ENCODE results near the gene TRIM26. TPM values are rescaled to one million over a fixed set of nuclear protein-coding genes. Genes with fewer than 3 reads are reported as not detected.

The TRIM26 gene
- total RNA-seq, 2 donors from 2014 or later, result 31.9 to 66.6 TPM

DNA sequence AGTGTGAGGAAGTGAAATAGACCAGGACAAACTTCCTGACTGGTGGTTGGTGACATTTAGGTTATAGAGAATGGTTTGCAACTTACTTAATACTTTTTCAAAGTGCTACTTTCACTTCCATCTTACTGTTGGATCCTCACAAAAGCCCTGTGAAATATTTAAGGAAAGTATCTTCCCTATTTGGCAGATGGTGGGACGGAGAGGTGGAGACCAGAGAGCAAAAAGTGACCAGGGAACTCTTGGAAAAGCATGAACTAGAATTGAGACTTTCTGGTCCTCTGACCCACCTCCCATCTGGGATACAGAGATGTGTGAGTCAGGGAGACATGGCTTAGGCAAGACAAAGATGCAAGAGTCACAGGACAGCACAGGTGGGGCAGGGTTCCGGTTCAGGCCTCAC, 55.2 kb downstream of the TRIM26 start:
- WGBS, 2 donors, result 73 to 75% methylated on average over 2 of the region's 2 CpGs
- intact Hi-C loops (cut with DNase I), result no loop called here
- Histone ChIP-seq H3K36me3 (replicated peaks in 1 of 2; ENCODE audit: insufficient read depth in 1 of 2, low read depth in 2 of 2) (no peaks in the 10 kb centered on the region), H3K9me3 (no peaks in the 10 kb centered on the region), H3K27me3 (no peaks in the 10 kb centered on the region), H3K4me1 (peaks cover 12% of the 10 kb centered on the region), H3K27ac (no peak overlapping the region), H3K4me3 (no peak overlapping the region)
- ATAC-seq (no peak), DNase-seq (no peak)
- TF ChIP-seq, protein P1, sequence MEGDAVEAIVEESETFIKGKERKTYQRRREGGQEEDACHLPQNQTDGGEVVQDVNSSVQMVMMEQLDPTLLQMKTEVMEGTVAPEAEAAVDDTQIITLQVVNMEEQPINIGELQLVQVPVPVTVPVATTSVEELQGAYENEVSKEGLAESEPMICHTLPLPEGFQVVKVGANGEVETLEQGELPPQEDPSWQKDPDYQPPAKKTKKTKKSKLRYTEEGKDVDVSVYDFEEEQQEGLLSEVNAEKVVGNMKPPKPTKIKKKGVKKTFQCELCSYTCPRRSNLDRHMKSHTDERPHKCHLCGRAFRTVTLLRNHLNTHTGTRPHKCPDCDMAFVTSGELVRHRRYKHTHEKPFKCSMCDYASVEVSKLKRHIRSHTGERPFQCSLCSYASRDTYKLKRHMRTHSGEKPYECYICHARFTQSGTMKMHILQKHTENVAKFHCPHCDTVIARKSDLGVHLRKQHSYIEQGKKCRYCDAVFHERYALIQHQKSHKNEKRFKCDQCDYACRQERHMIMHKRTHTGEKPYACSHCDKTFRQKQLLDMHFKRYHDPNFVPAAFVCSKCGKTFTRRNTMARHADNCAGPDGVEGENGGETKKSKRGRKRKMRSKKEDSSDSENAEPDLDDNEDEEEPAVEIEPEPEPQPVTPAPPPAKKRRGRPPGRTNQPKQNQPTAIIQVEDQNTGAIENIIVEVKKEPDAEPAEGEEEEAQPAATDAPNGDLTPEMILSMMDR (IDR thresholded peaks at IDR 0.05), result no peak
- no peak for TF ChIP-seq POLR2A (IDR thresholded peaks at IDR 0.05)

DNA sequence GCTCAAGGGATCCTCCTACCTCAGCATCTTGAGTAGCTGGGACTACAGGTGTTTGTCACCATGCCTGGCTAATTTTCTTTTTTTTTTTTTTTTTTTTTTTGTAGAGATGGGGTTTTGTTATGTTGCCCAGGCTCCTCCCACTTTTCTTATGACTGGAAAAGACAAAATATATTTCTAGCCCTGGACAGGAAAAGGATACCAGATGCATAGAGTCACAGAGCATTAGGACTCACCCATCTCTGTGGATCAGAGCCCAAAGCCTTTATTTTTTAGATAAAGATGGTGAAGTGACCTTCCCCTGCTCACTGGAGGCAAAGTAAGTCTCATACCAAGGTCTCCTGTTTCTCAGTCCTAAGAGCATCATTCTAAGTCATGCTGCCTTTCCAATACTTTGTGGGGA, 55.6 kb downstream of the TRIM26 start:
- DNase-seq (no peak), ATAC-seq (no peak)
- Histone ChIP-seq H3K4me3 (no peak overlapping the region), H3K4me1 (peaks cover 12% of the 10 kb centered on the region), H3K9me3 (no peaks in the 10 kb centered on the region), H3K27me3 (no peaks in the 10 kb centered on the region), H3K36me3 (replicated peaks in 1 of 2; ENCODE audit: insufficient read depth in 1 of 2, low read depth in 2 of 2) (no peaks in the 10 kb centered on the region), H3K27ac (no peak overlapping the region)
- intact Hi-C loops (cut with DNase I), result no loop called here
- TF ChIP-seq, protein P1 (IDR thresholded peaks at IDR 0.05), result no peak
- TF ChIP-seq POLR2A (IDR thresholded peaks at IDR 0.05), result no peak

DNA sequence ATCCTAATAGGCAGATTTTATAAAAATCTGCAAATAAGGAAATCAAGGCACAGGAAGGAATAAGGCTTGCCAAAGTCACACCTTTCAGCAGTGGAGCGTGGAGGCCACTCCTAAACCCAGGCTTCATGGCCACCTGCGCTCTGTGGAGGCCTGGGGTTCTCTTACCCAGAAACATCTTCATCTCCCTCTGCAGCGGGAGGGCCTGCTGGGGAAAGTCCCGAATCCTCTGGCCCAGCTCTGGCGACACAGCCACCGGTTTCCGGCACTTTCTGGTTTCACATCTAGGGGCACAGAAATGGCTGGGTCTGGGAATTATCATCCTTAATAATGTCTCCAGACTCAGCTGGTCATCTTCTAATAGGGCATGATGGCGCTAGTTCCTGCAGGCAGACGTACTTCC, 56.4 kb downstream of the TRIM26 start:
- ATAC-seq (no peak), DNase-seq (no peak)
- intact Hi-C loops (cut with DNase I), result no loop called here
- Histone ChIP-seq H3K36me3 (replicated peaks in 1 of 2; ENCODE audit: insufficient read depth in 1 of 2, low read depth in 2 of 2) (no peaks in the 10 kb centered on the region), H3K9me3 (no peaks in the 10 kb centered on the region), H3K4me3 (no peak overlapping the region), H3K27me3 (no peaks in the 10 kb centered on the region), H3K27ac (peak overlapping the region in 1 of 4 donors; percentile 51), H3K4me1 (peaks cover 12% of the 10 kb centered on the region)
- 79 to 84% methylated on average over 9 of the region's 9 CpGs for WGBS, 2 donors
- TF ChIP-seq, protein P1 (IDR thresholded peaks at IDR 0.05), result no peak
- no peak for TF ChIP-seq POLR2A (IDR thresholded peaks at IDR 0.05)

DNA sequence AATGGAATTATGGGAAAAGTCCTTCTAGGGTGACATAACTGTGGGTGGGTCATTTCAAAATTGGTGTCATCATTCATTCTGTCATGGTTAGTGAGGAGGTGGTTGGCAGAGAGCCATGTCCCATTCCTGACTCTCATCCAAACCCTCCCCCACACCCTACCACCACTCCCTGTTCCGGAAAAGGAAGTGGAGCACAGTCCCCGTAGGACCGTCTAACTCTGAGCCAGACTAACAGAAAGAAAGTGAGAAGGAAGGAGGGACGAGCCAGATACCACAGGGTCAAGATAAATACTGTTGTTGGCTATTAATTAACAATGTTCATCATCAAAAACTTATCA, 57.0 kb downstream of the TRIM26 start:
- DNase-seq, result peak; percentile 53 to 72 (median 62)
- Histone ChIP-seq H3K27ac (peak overlapping the region in 2 of 4 donors; percentile 6 to 51), H3K4me1 (peaks cover 12% of the 10 kb centered on the region), H3K36me3 (replicated peaks in 1 of 2; ENCODE audit: insufficient read depth in 1 of 2, low read depth in 2 of 2) (no peaks in the 10 kb centered on the region), H3K27me3 (no peaks in the 10 kb centered on the region), H3K4me3 (no peak overlapping the region), H3K9me3 (no peaks in the 10 kb centered on the region)
- TF ChIP-seq, protein P1 (IDR thresholded peaks at IDR 0.05), result no peak
- TF ChIP-seq POLR2A (IDR thresholded peaks at IDR 0.05), result no peak
- ATAC-seq, result peak; percentile 85
- intact Hi-C loops (cut with DNase I), result no loop called here
- 18 to 29% methylated on average over 4 of the region's 4 CpGs for WGBS, 2 donors

DNA sequence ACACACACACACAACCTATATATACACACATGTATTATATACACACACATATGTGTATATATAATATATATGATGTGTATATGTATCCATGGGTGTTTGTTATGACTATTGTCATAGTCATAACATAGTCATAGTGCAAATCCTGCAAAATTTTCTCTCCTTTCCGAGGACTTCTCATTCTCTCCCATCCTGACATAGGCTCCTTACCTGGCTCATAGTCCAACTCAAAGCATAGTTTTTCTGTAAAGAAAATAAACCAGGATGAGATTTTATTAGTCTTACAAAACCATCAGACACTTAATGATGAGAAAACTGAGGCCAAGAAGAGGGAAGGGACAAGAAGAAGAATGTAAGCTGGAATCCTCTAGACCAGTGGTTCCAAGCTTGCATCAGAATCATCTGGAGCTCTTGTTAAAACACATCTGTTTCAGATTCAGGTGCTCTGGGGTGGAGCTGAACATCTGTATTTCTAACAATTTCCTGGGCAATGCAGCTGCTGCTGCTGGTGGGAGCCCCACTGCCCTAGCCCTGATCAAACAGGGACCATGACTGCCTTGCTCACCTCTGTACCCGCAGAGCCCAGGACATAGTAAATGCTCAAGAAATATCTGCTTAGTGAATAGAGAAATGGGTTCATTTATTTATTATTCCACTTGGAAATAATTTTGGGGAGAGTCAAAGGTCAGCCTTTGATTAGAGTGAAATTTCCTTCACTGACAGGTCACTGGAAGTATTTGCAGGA, 57.5 kb downstream of the TRIM26 start:
- 76 to 91% methylated on average over 2 of the region's 2 CpGs for WGBS, 2 donors
- Histone ChIP-seq H3K4me1 (peaks cover 12% of the 10 kb centered on the region), H3K9me3 (no peaks in the 10 kb centered on the region), H3K4me3 (no peak overlapping the region), H3K27ac (peak overlapping the region in 2 of 4 donors; percentile 6 to 46), H3K36me3 (replicated peaks in 1 of 2; ENCODE audit: insufficient read depth in 1 of 2, low read depth in 2 of 2) (no peaks in the 10 kb centered on the region), H3K27me3 (no peaks in the 10 kb centered on the region)
- DNase-seq (no peak), ATAC-seq (no peak)
- TF ChIP-seq, protein P1 (IDR thresholded peaks at IDR 0.05), result no peak
- no peak for TF ChIP-seq POLR2A (IDR thresholded peaks at IDR 0.05)
- intact Hi-C loops (cut with DNase I), result no loop called here
